ENCODE results near the gene BIRC7. TPM values are rescaled to one million over a fixed set of nuclear protein-coding genes. Genes with fewer than 3 reads are reported as not detected.
A peak's percentile ranks its signal among the peaks of the same experiment; 100 is the strongest.

BIRC7 gene
- polyA plus RNA-seq, 1 donor (not counting 4 experiments of a cell fraction or from before 2014, with no cell fraction given) = not detected

GRCh38 chr20:63273059-63273579 lies 37.4 kb downstream of the BIRC7 start:
- peaks cover 51% of the 10 kb centered on the region for H3K79me2 ChIP-seq (ENCODE audit: control insufficient read depth, insufficient read depth, low read length)
- no peaks in the 10 kb centered on the region for H3K27me3 ChIP-seq (ENCODE audit: control insufficient read depth, extremely low read depth, insufficient read depth, low read length)

GRCh38 chr20:63273635-63274380 lies 38.1 kb downstream of the BIRC7 start:
- FAIRE-seq (no peak), DNase-seq (ENCODE audit: low read depth, low spot score) (no peak)
- Histone ChIP-seq H2AFZ (ENCODE audit: control insufficient read depth, low read length) (no peak overlapping the region), H4K20me1 (ENCODE audit: control insufficient read depth, extremely low read depth, insufficient read depth, low read length) (peaks cover 13% of the 10 kb centered on the region), H3K27me3 (ENCODE audit: control insufficient read depth, extremely low read depth, insufficient read depth, low read length) (no peaks in the 10 kb centered on the region), H3K9me3 (ENCODE audit: control insufficient read depth, low read depth, low read length) (no peaks in the 10 kb centered on the region), H3K4me3 (ENCODE audit: control insufficient read depth in 2 of 3, extremely low read depth in 1 of 3, insufficient read depth in 2 of 3, low read depth in 1 of 3, low read length in 3 of 3) (peak overlapping the region; percentile 61 to 97 (median 91)), H3K4me2 (ENCODE audit: control insufficient read depth, extremely low read depth, insufficient read depth, low read depth, low read length) (peak overlapping the region; percentile 94), H3K79me2 (ENCODE audit: control insufficient read depth, insufficient read depth, low read length) (peaks cover 51% of the 10 kb centered on the region), H3K9me1 (ENCODE audit: control insufficient read depth, extremely low read depth, insufficient read depth, low read length) (peaks cover 2% of the 10 kb centered on the region), H3K36me3 (ENCODE audit: control insufficient read depth in 2 of 2, extremely low read depth in 1 of 2, insufficient read depth in 2 of 2, low read length in 2 of 2) (peaks cover 17 to 24% of the 10 kb centered on the region in 2 experiments), H3K27ac (ENCODE audit: control insufficient read depth, insufficient read depth, low read length) (peak overlapping the region; percentile 75), H3K9ac (ENCODE audit: control insufficient read depth, extremely low read depth, insufficient read depth, low read length) (peak overlapping the region; percentile 90), H3K4me1 (ENCODE audit: control insufficient read depth, extremely low read depth, insufficient read depth, low read length) (peaks cover 17% of the 10 kb centered on the region)
- TF ChIP-seq EZH2 (IDR thresholded peaks at IDR 0.05; ENCODE audit: low read length) = no peak
- TF ChIP-seq CTCF (optimal IDR thresholded peaks at IDR 0.05 in 1 of 3, IDR thresholded peaks at IDR 0.05 in 1 of 3, conservative IDR thresholded peaks at IDR 0.05 in 1 of 3; ENCODE audit: extremely low read depth in 1 of 3, insufficient read depth in 2 of 3, low read length in 3 of 3) = no peak
- dilution Hi-C loops (cut with MboI; ENCODE audit: extremely low pct_ligation_motif_present, low sequenced_read_pairs) = no loop called here

More at GRCh38 chr20:63273059-63273579, 37.4 kb downstream of the BIRC7 start:
- no peak for TF ChIP-seq EZH2 (IDR thresholded peaks at IDR 0.05; ENCODE audit: low read length)
- no peak for TF ChIP-seq CTCF (optimal IDR thresholded peaks at IDR 0.05 in 1 of 3, IDR thresholded peaks at IDR 0.05 in 1 of 3, conservative IDR thresholded peaks at IDR 0.05 in 1 of 3; ENCODE audit: extremely low read depth in 1 of 3, insufficient read depth in 2 of 3, low read length in 3 of 3)
- FAIRE-seq = no peak
- Histone ChIP-seq H3K27ac (ENCODE audit: control insufficient read depth, insufficient read depth, low read length) (peak overlapping the region; percentile 75), H3K9ac (ENCODE audit: control insufficient read depth, extremely low read depth, insufficient read depth, low read length) (peak overlapping the region; percentile 90), H3K4me3 (ENCODE audit: control insufficient read depth in 2 of 3, extremely low read depth in 1 of 3, insufficient read depth in 2 of 3, low read depth in 1 of 3, low read length in 3 of 3) (peak overlapping the region; percentile 61 to 97 (median 91)), H3K9me1 (ENCODE audit: control insufficient read depth, extremely low read depth, insufficient read depth, low read length) (peaks cover 2% of the 10 kb centered on the region), H3K36me3 (ENCODE audit: control insufficient read depth in 2 of 2, extremely low read depth in 1 of 2, insufficient read depth in 2 of 2, low read length in 2 of 2) (peaks cover 14 to 24% of the 10 kb centered on the region in 2 experiments), H2AFZ (ENCODE audit: control insufficient read depth, low read length) (no peak overlapping the region), H3K4me1 (ENCODE audit: control insufficient read depth, extremely low read depth, insufficient read depth, low read length) (peaks cover 21% of the 10 kb centered on the region), H3K9me3 (ENCODE audit: control insufficient read depth, low read depth, low read length) (no peaks in the 10 kb centered on the region), H4K20me1 (ENCODE audit: control insufficient read depth, extremely low read depth, insufficient read depth, low read length) (peaks cover 13% of the 10 kb centered on the region), H3K4me2 (ENCODE audit: control insufficient read depth, extremely low read depth, insufficient read depth, low read depth, low read length) (peak overlapping the region; percentile 94)
- dilution Hi-C loops (cut with MboI; ENCODE audit: extremely low pct_ligation_motif_present, low sequenced_read_pairs) = no loop called here
- no peak for DNase-seq (ENCODE audit: low read depth, low spot score)
